CD4-positive, alpha-beta T cell (primary cell): ENCODE measurements around the gene SIM2. TPM values are rescaled to one million over a fixed set of nuclear protein-coding genes. Genes with fewer than 3 reads are reported as not detected.

Source experiments
- ATAC-seq: fragments of 200-7000 bp; cut with Tn5 transposase; one replicate; pipeline ENCODE4 v1.10.0; 2022; ENCODE audit warnings: mild to moderate bottlenecking; ENCODE audit not compliant: poor library complexity
- CTCF ChIA-PET: fragments of 350-600 bp; sonication (Branson Sonifier 250); formaldehyde crosslinking; loops from one replicate; lab custom pipeline; 2021; ENCODE audit warnings: antibody characterized with exemption, inconsistent platforms; lab: Charles Lee
- POLR2A ChIA-PET: fragments of 350-600 bp; sonication (Branson Sonifier 250); formaldehyde crosslinking; loops from one replicate; lab custom pipeline; 2021; ENCODE audit warnings: antibody characterized with exemption, inconsistent platforms; lab: Charles Lee
- DNase-seq, 14 experiments: peaks; one replicate each; pipeline ENCODE4 v3.0.0-alpha.2; 2013 to 2020; ENCODE audit warnings: mixed read lengths in 2 of 14
- H3K27ac ChIP-seq, 2 donors: one replicate each; pipeline versions ENCODE4 v1.5.1 to v1.7.0; 2013; ENCODE audit warnings: low read length in 2 of 2, low read depth in 1 of 2, mild to moderate bottlenecking in 1 of 2
- H3K27me3 ChIP-seq, 2 experiments: 1 replicate in 1 of 2; 2 replicates in 1 of 2; pipeline versions ENCODE4 v1.6.1 to v1.7.0; 2013; ENCODE audit warnings: low read length in 2 of 2, control low read depth in 1 of 2, mild to moderate bottlenecking in 1 of 2, moderate library complexity in 1 of 2; ENCODE audit not compliant: insufficient read depth in 2 of 2, control insufficient read depth in 1 of 2
- H3K36me3 ChIP-seq: one replicate; pipeline ENCODE4 v1.6.1; 2013; ENCODE audit warnings: low read length, control low read depth; ENCODE audit not compliant: insufficient read depth
- H3K4me1 ChIP-seq: one replicate; pipeline ENCODE4 v1.6.1; 2013; ENCODE audit warnings: low read length, control low read depth; ENCODE audit not compliant: insufficient read depth
- H3K4me3 ChIP-seq: one replicate; pipeline ENCODE4 v1.5.1; 2013; ENCODE audit warnings: mild to moderate bottlenecking, low read length, moderate library complexity
- H3K9me3 ChIP-seq, 2 experiments: 1 replicate in 1 of 2; 2 replicates in 1 of 2; pipeline versions ENCODE4 v1.6.1 to v1.7.0; 2013; ENCODE audit warnings: low read length in 2 of 2, mild to moderate bottlenecking in 2 of 2, control low read depth in 1 of 2, moderate library complexity in 1 of 2; ENCODE audit not compliant: control insufficient read depth in 1 of 2, insufficient read depth in 1 of 2
- H3K27ac Mint-ChIP-seq: one replicate; pipeline ENCODE4 v1.8.0; 2020; ENCODE audit warnings: mixed read lengths
- H3K27me3 Mint-ChIP-seq: one replicate; pipeline ENCODE4 v1.8.0; 2021; ENCODE audit warnings: mixed read lengths
- H3K36me3 Mint-ChIP-seq: one replicate; pipeline ENCODE4 v1.8.0; 2021; ENCODE audit warnings: low read depth, mixed read lengths
- H3K4me1 Mint-ChIP-seq: one replicate; pipeline ENCODE4 v1.8.0; 2021; ENCODE audit warnings: low read depth, mixed read lengths
- H3K4me3 Mint-ChIP-seq: one replicate; pipeline ENCODE4 v1.8.0; 2020; ENCODE audit warnings: mild to moderate bottlenecking, mixed read lengths
- H3K9me3 Mint-ChIP-seq: one replicate; pipeline ENCODE4 v1.8.0; 2020; ENCODE audit warnings: mixed read lengths
- CTCF ChIP-seq: fragments of 200-600 bp; IDR thresholded peaks from one replicate; pipeline ENCODE4 v1.8.0; 2022; ENCODE audit warnings: antibody characterized with exemption, mild to moderate bottlenecking
- intact Hi-C, 2 experiments: fragments of 100-400 bp; cut with DNase I in 1 of 2; cut with micrococcal nuclease in 1 of 2; formaldehyde crosslinking; loops; one replicate each; pipeline versions ENCODE4 v1.15.1 to v1.9.0; 2023 to 2025; cut with DNase I, micrococcal nuclease
- total RNA-seq, 174 experiments: library from RNA in 2 of 174; stranded (reverse) in 2 of 174; gene quantifications; one replicate each; pipeline ENCODE4 v1.2.3 and lab custom pipeline; 2021 to 2026

SIM2 gene
- total RNA-seq, 2 experiments from 2014 or later = not detected

- DNase-seq (no peak), ATAC-seq (no peak)
- peaks cover 91 to 100% of the 10 kb centered on the region in 2 experiments for H3K27me3 ChIP-seq
- H3K4me3 Mint-ChIP-seq = no peak overlapping the region
- CTCF ChIA-PET = no interaction called here
- peaks cover 58% of the 10 kb centered on the region for H3K4me1 Mint-ChIP-seq
- no peak overlapping the region for H3K27ac ChIP-seq
- POLR2A ChIA-PET = interaction anchor here (0.8 kb wide), 1 partner anchor 386 kb away, joined by 3 read pairs; the partner anchor contains the start of gene MORC3
- peaks cover 66% of the 10 kb centered on the region for H3K4me1 ChIP-seq
- intact Hi-C loops = no loop called here
- TF ChIP-seq CTCF = no peak
- H3K36me3 ChIP-seq = no peaks in the 10 kb centered on the region
- H3K9me3 Mint-ChIP-seq = no peaks in the 10 kb centered on the region
- H3K27me3 Mint-ChIP-seq = peaks cover 83% of the 10 kb centered on the region
- no peaks in the 10 kb centered on the region for H3K36me3 Mint-ChIP-seq
- H3K4me3 ChIP-seq = no peak overlapping the region
- H3K27ac Mint-ChIP-seq = no peak overlapping the region
- peaks cover 0 to 45% of the 10 kb centered on the region in 2 experiments for H3K9me3 ChIP-seq
Measured at GRCh38 chr21:36704958-36705678, 6.2 kb downstream of the SIM2 start.

GRCh38 chr21:36705679-36706481, 7.0 kb downstream of the SIM2 start:
- Histone ChIP-seq H3K27me3 (peaks cover 91 to 100% of the 10 kb centered on the region in 2 experiments), H3K4me3 (no peak overlapping the region), H3K9me3 (peaks cover 0 to 46% of the 10 kb centered on the region in 2 experiments), H3K27ac (no peak overlapping the region), H3K4me1 (peaks cover 67% of the 10 kb centered on the region), H3K36me3 (no peaks in the 10 kb centered on the region)
- no peaks in the 10 kb centered on the region for H3K36me3 Mint-ChIP-seq
- TF ChIP-seq CTCF = no peak
- CTCF ChIA-PET = no interaction called here
- H3K27me3 Mint-ChIP-seq = peaks cover 83% of the 10 kb centered on the region
- H3K4me1 Mint-ChIP-seq = peaks cover 55% of the 10 kb centered on the region
- H3K9me3 Mint-ChIP-seq = no peaks in the 10 kb centered on the region
- ATAC-seq (peak; percentile 55), DNase-seq (peak in 1 of 14 experiments; percentile 3)
- H3K27ac Mint-ChIP-seq = no peak overlapping the region
- peak overlapping the region; percentile 48 for H3K4me3 Mint-ChIP-seq
- POLR2A ChIA-PET = interaction anchor here (0.8 kb wide), 1 partner anchor 386 kb away, joined by 3 read pairs; the partner anchor contains the start of gene MORC3
- intact Hi-C loops = no loop called here

DNA sequence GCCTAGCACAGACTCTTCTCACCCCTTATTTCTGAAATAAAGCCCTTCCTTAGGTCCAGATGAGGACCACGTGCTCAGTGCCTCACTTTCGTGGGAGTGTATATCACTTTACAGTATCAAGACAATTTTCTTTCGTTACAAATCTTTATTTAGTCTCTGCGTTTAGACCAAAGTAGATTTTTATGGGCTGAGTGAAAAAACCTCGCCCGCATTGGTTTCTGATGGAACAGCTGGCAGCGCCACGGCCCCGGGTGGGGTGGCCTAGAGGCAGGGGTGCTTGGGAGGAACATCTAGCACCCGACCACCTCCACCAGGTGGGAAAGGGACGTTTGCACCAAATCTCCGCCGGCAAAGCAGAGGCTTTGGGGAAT, 7.6 kb downstream of the SIM2 start:
- peak overlapping the region; percentile 48 for H3K4me3 Mint-ChIP-seq
- H3K36me3 Mint-ChIP-seq = no peaks in the 10 kb centered on the region
- ChIA-PET CTCF (no interaction called here), POLR2A (no interaction called here)
- H3K36me3 ChIP-seq = no peaks in the 10 kb centered on the region
- H3K27ac Mint-ChIP-seq = no peak overlapping the region
- intact Hi-C loops = no loop called here
- peaks cover 94 to 100% of the 10 kb centered on the region in 2 experiments for H3K27me3 ChIP-seq
- peaks cover 0 to 42% of the 10 kb centered on the region in 2 experiments for H3K9me3 ChIP-seq
- H3K4me3 ChIP-seq = no peak overlapping the region
- DNase-seq = no peak
- no peak for TF ChIP-seq CTCF
- no peaks in the 10 kb centered on the region for H3K9me3 Mint-ChIP-seq
- ATAC-seq = no peak
- H3K27ac ChIP-seq = no peak overlapping the region
- H3K27me3 Mint-ChIP-seq = peaks cover 86% of the 10 kb centered on the region
- H3K4me1 Mint-ChIP-seq = peaks cover 55% of the 10 kb centered on the region
- peaks cover 62% of the 10 kb centered on the region for H3K4me1 ChIP-seq
